Fibroblast of pulmonary artery (primary cell): ENCODE data around the gene SLC25A17.
"Not testable (repeated sequence)": the region's sequence is repeated elsewhere in the genome, so short reads cannot be mapped to it uniquely, and the experiment has no call there.

Experiments
- DNase-seq: peaks from one replicate; pipeline ENCODE4 v3.0.0-alpha.2; 2010; ENCODE audit warnings: low read depth
- H3K4me3 ChIP-seq: replicated peaks from 2 replicates; pipeline ENCODE4 v1.5.1; 2011; ENCODE audit warnings: low read depth, mild to moderate bottlenecking, control low read depth, low read length, moderate library complexity
- TF ChIP-seq, protein P1 (sequence below): IDR thresholded peaks from 2 replicates; pipeline ENCODE4 v1.5.1; 2011; ENCODE audit warnings: mild to moderate bottlenecking, control low read depth, low read length, inconsistent platforms; ENCODE audit errors: missing control alignments

The SLC25A17 gene

DNA sequence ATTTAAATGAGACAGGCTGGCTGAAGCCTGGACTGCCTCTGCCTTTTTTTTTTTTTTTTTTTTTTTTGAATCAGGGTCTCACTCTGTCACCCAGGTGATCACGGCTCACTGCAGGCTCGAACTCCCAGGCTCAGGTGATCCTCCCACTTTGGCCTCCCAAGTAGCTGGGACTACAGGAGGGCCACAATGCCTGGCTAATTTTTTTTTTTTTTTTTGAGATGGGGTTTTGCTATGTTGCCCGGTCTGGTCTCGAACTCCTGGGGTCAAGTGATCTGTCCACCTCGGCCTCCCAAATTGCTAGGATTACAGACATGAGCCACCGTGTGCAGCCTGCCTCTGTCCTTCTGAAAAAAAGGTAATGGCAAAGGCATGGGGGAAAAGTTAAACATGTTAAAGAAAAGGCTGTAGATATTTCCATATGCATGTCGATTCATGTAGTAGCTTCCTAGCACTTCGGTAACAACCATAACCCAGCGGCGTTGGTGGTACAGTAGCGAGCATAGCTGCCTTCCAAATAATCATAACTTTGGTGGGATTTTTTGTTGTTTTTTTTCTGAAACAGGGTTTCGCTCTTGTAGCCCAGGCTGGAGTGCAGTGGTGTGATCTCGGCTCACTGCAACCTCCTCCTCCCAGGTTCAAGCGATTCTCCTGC lies 91.1 kb downstream of the SLC25A17 start:
- no peak overlapping the region for H3K4me3 ChIP-seq
- DNase-seq, result no peak
- TF ChIP-seq, protein P1, sequence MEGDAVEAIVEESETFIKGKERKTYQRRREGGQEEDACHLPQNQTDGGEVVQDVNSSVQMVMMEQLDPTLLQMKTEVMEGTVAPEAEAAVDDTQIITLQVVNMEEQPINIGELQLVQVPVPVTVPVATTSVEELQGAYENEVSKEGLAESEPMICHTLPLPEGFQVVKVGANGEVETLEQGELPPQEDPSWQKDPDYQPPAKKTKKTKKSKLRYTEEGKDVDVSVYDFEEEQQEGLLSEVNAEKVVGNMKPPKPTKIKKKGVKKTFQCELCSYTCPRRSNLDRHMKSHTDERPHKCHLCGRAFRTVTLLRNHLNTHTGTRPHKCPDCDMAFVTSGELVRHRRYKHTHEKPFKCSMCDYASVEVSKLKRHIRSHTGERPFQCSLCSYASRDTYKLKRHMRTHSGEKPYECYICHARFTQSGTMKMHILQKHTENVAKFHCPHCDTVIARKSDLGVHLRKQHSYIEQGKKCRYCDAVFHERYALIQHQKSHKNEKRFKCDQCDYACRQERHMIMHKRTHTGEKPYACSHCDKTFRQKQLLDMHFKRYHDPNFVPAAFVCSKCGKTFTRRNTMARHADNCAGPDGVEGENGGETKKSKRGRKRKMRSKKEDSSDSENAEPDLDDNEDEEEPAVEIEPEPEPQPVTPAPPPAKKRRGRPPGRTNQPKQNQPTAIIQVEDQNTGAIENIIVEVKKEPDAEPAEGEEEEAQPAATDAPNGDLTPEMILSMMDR, result no peak

DNA sequence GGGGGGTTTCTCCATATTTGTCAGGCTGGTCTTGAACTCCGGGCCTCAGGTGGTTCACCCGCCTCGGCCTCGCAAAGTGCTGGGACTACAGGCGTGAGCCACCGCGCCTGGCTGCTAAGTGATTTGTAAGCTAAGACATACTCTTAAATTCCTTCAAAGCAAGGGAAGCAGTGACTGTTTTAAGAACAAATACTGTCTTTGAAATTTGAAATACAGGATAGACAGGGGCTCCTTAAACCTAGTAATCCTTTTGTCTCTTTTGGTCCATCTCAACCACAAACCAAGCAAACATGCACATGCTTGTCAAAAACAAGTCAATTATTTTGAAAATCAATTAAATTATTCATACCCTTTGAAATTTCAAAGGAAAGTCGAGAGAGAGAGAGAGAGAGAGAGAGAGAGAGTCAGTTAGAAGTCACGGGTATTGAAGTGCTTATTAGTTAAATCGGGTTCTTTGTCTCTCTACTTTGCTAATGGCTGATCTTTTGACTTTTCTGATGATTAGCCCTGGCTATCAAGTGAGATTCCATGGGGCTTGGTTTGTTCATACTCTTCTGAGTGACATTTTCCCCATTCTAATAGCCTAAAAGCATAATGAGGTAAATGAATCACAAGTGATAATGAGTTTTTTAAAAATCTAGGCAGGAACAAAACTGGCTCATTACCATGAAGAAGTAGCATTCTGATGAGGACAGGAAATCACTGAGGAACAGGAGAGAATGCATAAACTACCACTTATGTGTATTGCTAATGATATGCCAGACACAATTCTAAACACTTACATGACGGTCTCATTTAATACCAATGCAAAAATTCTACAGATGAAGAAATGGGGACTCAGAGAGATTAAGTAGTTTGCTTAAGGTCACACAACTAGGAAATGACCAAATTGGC lies 91.8 kb downstream of the SLC25A17 start:
- no peak overlapping the region for H3K4me3 ChIP-seq
- DNase-seq, result no peak
- TF ChIP-seq, protein P1, result no peak

GRCh38 chr22:40726514-40726913 lies 92.6 kb downstream of the SLC25A17 start:
- TF ChIP-seq, protein P1, result peak; percentile 2
- DNase-seq, result peak; percentile 32
- H3K4me3 ChIP-seq, result no peak overlapping the region

- H3K4me3 ChIP-seq, result no peak overlapping the region
- DNase-seq, result no peak
- TF ChIP-seq, protein P1, result no peak
These were observed 95.7 kb downstream of the SLC25A17 start for GRCh38 chr22:40723396-40723933.

DNA sequence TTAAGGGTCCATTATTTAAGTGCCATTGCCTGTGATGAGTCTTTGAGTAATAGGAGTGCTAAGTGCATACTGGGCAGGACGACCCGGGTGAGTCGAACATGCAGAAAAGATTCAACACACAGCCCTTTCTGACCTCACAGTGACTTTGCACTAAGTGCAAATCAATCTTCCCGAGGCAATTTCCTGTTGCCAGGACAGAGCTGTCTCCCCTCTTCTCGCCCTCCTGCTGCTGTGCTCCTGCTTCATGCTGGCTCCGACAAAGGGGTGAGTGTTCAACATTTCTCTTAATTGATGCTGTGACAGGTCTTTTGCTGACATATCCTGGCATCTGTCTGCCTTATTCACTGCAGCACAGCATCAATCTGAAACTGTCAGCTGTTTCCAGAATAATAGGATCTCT lies 97.9 kb downstream of the SLC25A17 start:
- no peak overlapping the region for H3K4me3 ChIP-seq
- TF ChIP-seq, protein P1, result no peak
- peak; percentile 13 for DNase-seq

DNA sequence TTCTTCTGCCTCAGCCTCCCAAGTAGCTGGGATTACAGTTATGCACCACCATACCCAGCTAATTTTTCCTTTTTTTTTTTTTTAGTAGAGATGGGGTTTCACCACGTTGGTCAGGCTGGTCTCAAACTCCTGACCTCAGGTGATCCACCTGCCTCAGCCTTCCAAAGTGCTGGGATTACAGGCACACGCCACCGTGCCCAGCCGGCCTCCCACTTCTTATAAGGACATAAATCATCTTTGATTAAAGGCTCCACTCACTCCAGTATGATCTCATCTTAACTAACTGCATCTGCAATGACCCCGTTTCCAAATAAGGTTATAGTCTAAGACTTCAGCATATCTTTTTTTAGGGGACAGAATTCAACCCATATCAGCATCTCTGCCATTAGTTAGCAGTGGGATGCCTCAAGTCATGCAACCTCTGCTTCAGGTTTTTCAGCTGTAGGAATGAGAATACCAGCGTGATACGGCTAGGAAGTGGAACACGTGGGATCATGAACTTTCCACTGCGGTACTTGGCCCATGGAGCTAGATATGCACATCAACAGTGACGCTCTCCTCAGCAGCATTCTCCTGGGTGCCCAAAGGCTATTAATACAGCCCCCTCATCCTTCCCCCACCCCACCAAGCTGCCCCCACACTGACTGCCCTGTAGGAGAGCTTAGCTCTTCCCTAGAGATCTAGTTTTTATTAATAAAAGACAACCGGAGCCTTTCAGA lies 98.4 kb downstream of the SLC25A17 start:
- TF ChIP-seq, protein P1, result no peak
- no peak overlapping the region for H3K4me3 ChIP-seq
- peak; percentile 13 for DNase-seq

- H3K4me3 ChIP-seq, DNase-seq: not testable (repeated sequence)
These were observed 99.0 kb downstream of the SLC25A17 start for GRCh38 chr22:40720156-40720537.
